Activated CD8-positive, alpha-beta T cell treated with anti-CD3 and anti-CD28 coated beads for 36 hours (primary cell): ENCODE measurements around the gene HOXD11. TPM values are rescaled to one million over a fixed set of nuclear protein-coding genes. Genes with fewer than 3 reads are reported as not detected.
A peak's percentile ranks its signal among the peaks of the same experiment; 100 is the strongest.

Source experiments
- ATAC-seq: fragments of 200-7000 bp; cut with Tn5 transposase; one replicate; pipeline ENCODE4 v1.10.0; 2021; ENCODE audit warnings: mild to moderate bottlenecking, moderate library complexity
- CTCF ChIA-PET: fragments of 350-600 bp; sonication (Branson Sonifier 250); formaldehyde crosslinking; loops from one replicate; lab custom pipeline; 2021; ENCODE audit warnings: antibody characterized with exemption; lab: Charles Lee
- POLR2A ChIA-PET: fragments of 350-600 bp; sonication (Branson Sonifier 250); formaldehyde crosslinking; loops from one replicate; lab custom pipeline; 2021; ENCODE audit warnings: antibody characterized with exemption; lab: Charles Lee
- DNase-seq: peaks from one replicate; pipeline ENCODE4 v3.0.0-alpha.2; 2020
- H3K27ac Mint-ChIP-seq: one replicate; pipeline ENCODE4 v1.8.0; 2021; ENCODE audit warnings: mild to moderate bottlenecking, mixed read lengths
- H3K27me3 Mint-ChIP-seq: one replicate; pipeline ENCODE4 v1.8.0; 2021; ENCODE audit warnings: mixed read lengths
- H3K36me3 Mint-ChIP-seq: one replicate; pipeline ENCODE4 v1.8.0; 2021; ENCODE audit warnings: low read depth, mixed read lengths
- H3K4me1 Mint-ChIP-seq: one replicate; pipeline ENCODE4 v1.8.0; 2021; ENCODE audit warnings: low read depth, mixed read lengths
- H3K4me3 Mint-ChIP-seq: one replicate; pipeline ENCODE4 v1.8.0; 2021; ENCODE audit warnings: mild to moderate bottlenecking, moderate library complexity, mixed read lengths
- H3K9me3 Mint-ChIP-seq: one replicate; pipeline ENCODE4 v1.8.0; 2021; ENCODE audit warnings: mixed read lengths
- intact Hi-C: fragments of 100-400 bp; cut with micrococcal nuclease; formaldehyde crosslinking; loops from one replicate; pipeline ENCODE4 v1.10.0; 2022
- total RNA-seq, 2 experiments: library from RNA; stranded (reverse); gene quantifications; one replicate each; pipeline ENCODE4 v1.2.3, GENCODE V29; 2021
- TF ChIP-seq, protein P1 (sequence below): fragments of 200-600 bp; IDR thresholded peaks from one replicate; pipeline ENCODE4 v1.8.0; 2022; ENCODE audit warnings: antibody characterized with exemption, mild to moderate bottlenecking

Gene HOXD11
- total RNA-seq, 2 experiments from 2014 or later, result not detected

DNA sequence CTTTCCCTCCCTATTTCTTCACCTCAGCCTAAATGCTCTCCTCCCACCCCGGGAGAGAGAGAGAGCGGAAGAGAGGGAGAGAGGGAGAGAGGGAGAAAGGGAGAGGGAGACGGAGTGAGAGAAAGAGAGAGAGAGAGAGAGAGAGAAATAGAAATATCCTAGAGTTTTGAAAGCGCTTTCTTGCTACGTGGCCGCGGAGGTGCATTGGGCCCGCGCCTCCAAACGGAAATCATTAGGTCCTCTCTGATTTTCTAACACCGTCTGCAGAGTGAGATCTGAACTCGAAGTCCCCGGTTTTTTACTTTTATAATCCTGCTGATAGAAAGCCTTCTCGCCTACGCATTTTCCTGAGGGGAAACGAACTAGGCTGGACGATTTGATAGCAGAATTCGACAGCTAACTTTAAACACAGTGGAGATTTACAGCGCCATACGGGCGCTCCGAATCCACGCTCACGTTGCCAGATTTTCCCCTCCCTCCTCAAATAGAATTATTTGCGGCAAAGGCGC, 22.4 kb upstream of the HOXD11 start:
- TF ChIP-seq, protein P1, sequence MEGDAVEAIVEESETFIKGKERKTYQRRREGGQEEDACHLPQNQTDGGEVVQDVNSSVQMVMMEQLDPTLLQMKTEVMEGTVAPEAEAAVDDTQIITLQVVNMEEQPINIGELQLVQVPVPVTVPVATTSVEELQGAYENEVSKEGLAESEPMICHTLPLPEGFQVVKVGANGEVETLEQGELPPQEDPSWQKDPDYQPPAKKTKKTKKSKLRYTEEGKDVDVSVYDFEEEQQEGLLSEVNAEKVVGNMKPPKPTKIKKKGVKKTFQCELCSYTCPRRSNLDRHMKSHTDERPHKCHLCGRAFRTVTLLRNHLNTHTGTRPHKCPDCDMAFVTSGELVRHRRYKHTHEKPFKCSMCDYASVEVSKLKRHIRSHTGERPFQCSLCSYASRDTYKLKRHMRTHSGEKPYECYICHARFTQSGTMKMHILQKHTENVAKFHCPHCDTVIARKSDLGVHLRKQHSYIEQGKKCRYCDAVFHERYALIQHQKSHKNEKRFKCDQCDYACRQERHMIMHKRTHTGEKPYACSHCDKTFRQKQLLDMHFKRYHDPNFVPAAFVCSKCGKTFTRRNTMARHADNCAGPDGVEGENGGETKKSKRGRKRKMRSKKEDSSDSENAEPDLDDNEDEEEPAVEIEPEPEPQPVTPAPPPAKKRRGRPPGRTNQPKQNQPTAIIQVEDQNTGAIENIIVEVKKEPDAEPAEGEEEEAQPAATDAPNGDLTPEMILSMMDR, result no peak
- no peak for DNase-seq
- intact Hi-C loops, result loop anchor here (5.0 kb wide), 1 partner anchor 38 kb away; the partner anchor contains the start of gene HOXD9
- peaks cover 14% of the 10 kb centered on the region for H3K9me3 Mint-ChIP-seq
- ChIA-PET CTCF (interaction anchor here (0.9 to 1.8 kb wide), 4 partner anchors 10 to 395 kb away, joined by 4 to 10 read pairs (median 6); no protein-coding TSS in a partner anchor), POLR2A (no interaction called here)
- H3K4me1 Mint-ChIP-seq, result peaks cover 8% of the 10 kb centered on the region
- peaks cover 85% of the 10 kb centered on the region for H3K27me3 Mint-ChIP-seq
- no peak overlapping the region for H3K4me3 Mint-ChIP-seq
- H3K27ac Mint-ChIP-seq, result no peak overlapping the region
- ATAC-seq, result no peak
- peaks cover 18% of the 10 kb centered on the region for H3K36me3 Mint-ChIP-seq

DNA sequence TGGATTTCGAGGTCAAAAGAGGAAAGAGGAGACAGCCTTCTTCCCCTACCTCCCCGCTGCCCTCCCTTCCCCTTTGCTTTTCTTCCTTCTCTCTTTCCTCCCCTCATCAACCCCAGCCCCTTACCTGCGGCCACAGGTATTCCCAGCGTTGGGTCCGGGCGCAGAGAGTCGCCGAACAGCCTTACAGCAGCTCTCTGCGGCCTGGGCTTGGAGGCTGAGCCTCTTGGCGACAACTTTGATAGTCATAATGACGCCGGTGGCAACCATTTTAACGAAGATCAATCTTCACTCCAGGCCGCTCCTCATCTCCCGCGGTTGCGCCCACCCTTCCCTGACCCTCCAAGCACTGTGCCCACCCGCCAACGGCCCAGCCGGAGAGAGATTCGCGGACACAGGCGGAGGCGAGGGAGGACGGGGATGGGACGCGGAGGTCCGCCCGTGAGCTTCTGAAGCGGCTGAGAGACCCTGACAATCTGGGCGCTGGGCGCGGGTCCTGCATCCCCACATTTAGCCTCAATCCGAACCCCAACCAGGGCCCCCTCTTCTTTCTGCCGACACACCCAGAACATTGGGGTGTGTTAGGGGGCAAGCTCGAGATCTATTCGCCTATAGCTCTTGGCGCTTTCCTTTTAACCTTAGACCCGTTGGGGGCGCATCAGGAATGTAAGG, 21.8 kb upstream of the HOXD11 start:
- intact Hi-C loops, result loop anchor here (5.0 kb wide), 1 partner anchor 37 kb away; the partner anchor contains the start of gene HOXD9
- no peak overlapping the region for H3K27ac Mint-ChIP-seq
- peaks cover 14% of the 10 kb centered on the region for H3K9me3 Mint-ChIP-seq
- TF ChIP-seq, protein P1, result no peak
- no peak overlapping the region for H3K4me3 Mint-ChIP-seq
- H3K4me1 Mint-ChIP-seq, result peaks cover 8% of the 10 kb centered on the region
- DNase-seq (no peak), ATAC-seq (no peak)
- peaks cover 18% of the 10 kb centered on the region for H3K36me3 Mint-ChIP-seq
- ChIA-PET POLR2A (interaction anchor here (0.7 kb wide), 1 partner anchor 1248 kb away, joined by 3 read pairs; no protein-coding TSS in a partner anchor), CTCF (interaction anchor here (0.8 to 1.8 kb wide), 7 partner anchors 7 to 395 kb away, joined by 3 to 10 read pairs (median 4); no protein-coding TSS in a partner anchor)
- H3K27me3 Mint-ChIP-seq, result peaks cover 91% of the 10 kb centered on the region

GRCh38 chr2:176085861-176086771, 21.0 kb upstream of the HOXD11 start:
- DNase-seq (no peak), ATAC-seq (no peak)
- ChIA-PET POLR2A (interaction anchor here (0.7 kb wide), 1 partner anchor 1249 kb away, joined by 3 read pairs; no protein-coding TSS in a partner anchor), CTCF (interaction anchor here (0.8 to 1.8 kb wide), 7 partner anchors 8 to 396 kb away, joined by 3 to 10 read pairs (median 4); no protein-coding TSS in a partner anchor)
- intact Hi-C loops, result loop anchor here (5.0 kb wide), 1 partner anchor 36 kb away; the partner anchor contains the start of gene HOXD9
- Mint-ChIP-seq H3K27ac (no peak overlapping the region), H3K4me3 (no peak overlapping the region), H3K4me1 (peaks cover 2% of the 10 kb centered on the region), H3K36me3 (peaks cover 13% of the 10 kb centered on the region), H3K9me3 (peaks cover 11% of the 10 kb centered on the region), H3K27me3 (peaks cover 91% of the 10 kb centered on the region)
- TF ChIP-seq, protein P1, result peak; percentile 35

DNA sequence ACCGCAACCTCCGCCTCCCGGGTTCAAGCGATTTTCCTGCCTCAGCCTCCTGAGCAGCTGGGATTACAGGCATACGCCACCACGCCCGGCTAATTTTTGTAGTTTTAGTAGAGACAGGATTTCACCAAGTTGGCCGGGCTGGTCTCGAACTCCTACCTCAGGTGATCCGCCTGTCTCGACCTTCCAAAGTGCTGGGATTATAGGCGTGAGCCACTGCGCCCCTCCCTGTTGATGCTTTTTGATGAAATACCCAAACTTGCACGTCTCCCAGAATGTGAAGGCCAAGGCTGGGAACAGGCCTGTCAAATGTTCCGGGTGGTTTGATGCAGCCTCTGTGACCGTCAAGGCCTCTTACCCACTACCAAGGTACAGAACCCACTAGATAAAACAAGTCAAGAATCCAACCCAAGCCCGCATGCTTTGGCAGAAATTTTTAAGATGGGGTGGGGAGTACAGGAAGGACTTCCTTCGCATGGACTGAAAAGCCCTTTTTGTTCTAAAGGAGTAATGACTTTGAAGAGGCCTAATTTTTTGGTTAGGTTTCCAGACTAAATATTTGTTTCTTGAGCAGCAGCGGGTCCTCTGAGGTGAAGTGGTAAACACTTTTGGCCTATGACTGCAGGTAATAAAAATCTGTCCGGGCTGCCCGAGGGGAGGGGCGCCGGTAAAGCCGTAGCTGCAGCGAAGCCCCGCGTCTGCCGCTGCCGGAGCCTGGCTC, 19.6 kb upstream of the HOXD11 start:
- H3K4me1 Mint-ChIP-seq, result peaks cover 7% of the 10 kb centered on the region
- ChIA-PET POLR2A (no interaction called here), CTCF (interaction anchor here (1.9 to 2.4 kb wide), 2 partner anchors 10 to 398 kb away, joined by 13 to 17 read pairs; no protein-coding TSS in a partner anchor)
- H3K27me3 Mint-ChIP-seq, result peaks cover 90% of the 10 kb centered on the region
- no peak overlapping the region for H3K27ac Mint-ChIP-seq
- TF ChIP-seq, protein P1, result no peak
- no peak overlapping the region for H3K4me3 Mint-ChIP-seq
- no peak for ATAC-seq
- H3K9me3 Mint-ChIP-seq, result peaks cover 7% of the 10 kb centered on the region
- no peak for DNase-seq
- H3K36me3 Mint-ChIP-seq, result peaks cover 10% of the 10 kb centered on the region
- intact Hi-C loops, result loop anchor here (5.0 kb wide), 1 partner anchor 35 kb away; the partner anchor contains the start of gene HOXD9
